Fibroblast of mammary gland (primary cell): ENCODE data around the gene PPP2R5C.

Experiments
- DNase-seq: peaks from one replicate; pipeline ENCODE4 v3.0.0-alpha.2; 2010; ENCODE audit warnings: low read depth
- H3K4me3 ChIP-seq: 2 replicates; pipeline ENCODE4 v1.5.1; 2011; ENCODE audit warnings: low read depth, mild to moderate bottlenecking, low read length, moderate library complexity; ENCODE audit not compliant: control insufficient read depth
- CTCF ChIP-seq: conservative IDR thresholded peaks from 2 replicates; pipeline ENCODE4 v1.5.1; 2011; ENCODE audit warnings: low read depth, low read length, inconsistent platforms; ENCODE audit not compliant: control insufficient read depth, insufficient read depth

PPP2R5C gene

GRCh38 chr14:101933209-101933608 lies 171.7 kb downstream of the PPP2R5C start:
- no peak for DNase-seq
- TF ChIP-seq CTCF, result no peak
- H3K4me3 ChIP-seq, result no peak overlapping the region

GRCh38 chr14:101934601-101935150 lies 173.2 kb downstream of the PPP2R5C start:
- DNase-seq, result no peak
- no peak overlapping the region for H3K4me3 ChIP-seq
- TF ChIP-seq CTCF, result no peak

- H3K4me3 ChIP-seq, result no peak overlapping the region
- no peak for TF ChIP-seq CTCF
- no peak for DNase-seq
These were observed 176.6 kb downstream of the PPP2R5C start for GRCh38 chr14:101937926-101938767.

- no peak for DNase-seq
- H3K4me3 ChIP-seq, result no peak overlapping the region
- no peak for TF ChIP-seq CTCF
These were observed 178.2 kb downstream of the PPP2R5C start for GRCh38 chr14:101939646-101940170.

GRCh38 chr14:101944451-101944850 lies 182.9 kb downstream of the PPP2R5C start:
- DNase-seq, result no peak
- TF ChIP-seq CTCF, result no peak
- H3K4me3 ChIP-seq, result no peak overlapping the region

GRCh38 chr14:101945171-101945570 lies 183.7 kb downstream of the PPP2R5C start:
- DNase-seq, result no peak
- no peak overlapping the region for H3K4me3 ChIP-seq
- TF ChIP-seq CTCF, result no peak

- no peak for DNase-seq
- H3K4me3 ChIP-seq, result peak overlapping the region; percentile 97
- no peak for TF ChIP-seq CTCF
These were observed 186.0 kb downstream of the PPP2R5C start for GRCh38 chr14:101947577-101947903.
